A549 (cell line): ENCODE data around the gene AP2A2. TPM values are rescaled to one million over a fixed set of nuclear protein-coding genes. Genes with fewer than 3 reads are reported as not detected.

Experiments
- ATAC-seq, 2 experiments: fragments of 200-7000 bp in 1 of 2; fragments of >200 bp in 1 of 2; cut with Nextera tagmentation in 1 of 2; cut with Tn5 transposase in 1 of 2; 3 replicates each; pipeline versions ENCODE4 v1.8.0 to v1.9.1; 2018 to 2020; ENCODE audit warnings: mild to moderate bottlenecking in 1 of 2, moderate library complexity in 1 of 2
- CTCF ChIA-PET: fragments of 300-600 bp; sonication (Branson Sonifier 250); formaldehyde crosslinking; extraction: SDS; loops from one replicate; lab custom pipeline; 2021; ENCODE audit warnings: antibody characterized with exemption, inconsistent platforms; lab: Yijun Ruan, JAX
- POLR2A ChIA-PET: fragments of 350-600 bp; formaldehyde crosslinking; extraction: SDS; loops from one replicate; lab custom pipeline; 2021; ENCODE audit warnings: antibody characterized with exemption, inconsistent platforms; lab: Yijun Ruan, JAX
- DNase-seq, 2 experiments: peaks; one replicate each; pipeline versions ENCODE4 v3.0.0 to v3.0.0-alpha.2; 2011 to 2016; ENCODE audit warnings: low read depth in 1 of 2, low spot score in 1 of 2
- FAIRE-seq: peaks from 2 replicates; lab custom pipeline; 2011; peaks lifted over from hg19 to GRCh38; lab: Jason Lieb, UNC
- H3K27ac ChIP-seq, 2 experiments: fragments of >200 bp; sonication (Bioruptor Twin); formaldehyde crosslinking; 3 replicates each; pipeline ENCODE4 v1.5.1; 2016 to 2017
- H3K4me1 ChIP-seq: fragments of >200 bp; sonication (Bioruptor Twin); formaldehyde crosslinking; 3 replicates; pipeline ENCODE4 v1.6.1; 2016
- H3K4me2 ChIP-seq: fragments of >200 bp; sonication (Bioruptor Twin); formaldehyde crosslinking; 3 replicates; pipeline ENCODE4 v1.6.1; 2016
- H3K4me3 ChIP-seq: fragments of >200 bp; sonication (Bioruptor Twin); formaldehyde crosslinking; 3 replicates; pipeline ENCODE4 v1.5.1; 2016
- H3K9me3 ChIP-seq: fragments of >200 bp; sonication (Bioruptor Twin); formaldehyde crosslinking; 3 replicates; pipeline ENCODE4 v1.6.1; 2016
- BHLHE40 ChIP-seq: IDR thresholded peaks from 2 replicates; pipeline ENCODE4 v1.6.1; 2012; ENCODE audit warnings: low read depth, low read length, inconsistent platforms
- CBX8 ChIP-seq: fragments of 200-600 bp; sonication (generic); IDR thresholded peaks from 2 replicates; pipeline ENCODE4 v1.6.1; 2016
- CEBPB ChIP-seq, 2 experiments: fragments of >200 bp in 1 of 2; sonication (Bioruptor Twin) in 1 of 2; formaldehyde crosslinking in 1 of 2; IDR thresholded peaks; 2 replicates each; pipeline ENCODE4 v1.6.1; 2012 to 2016
- EHF ChIP-seq: fragments of 250-450 bp; sonication (Bioruptor Pico); IDR thresholded peaks from 2 replicates; pipeline ENCODE4 v1.5.0; 2020; ENCODE audit warnings: mild to moderate bottlenecking
- EP300 ChIP-seq, 2 experiments: fragments of >200 bp; sonication (Bioruptor Twin); formaldehyde crosslinking; IDR thresholded peaks; 2 replicates in 1 of 2; 3 replicates in 1 of 2; pipeline ENCODE4 v1.6.1; 2016 to 2017
- FOSL2 ChIP-seq, 2 experiments: fragments of 450-650 bp in 1 of 2; fragments of >200 bp in 1 of 2; sonication (Bioruptor Twin) in 1 of 2; formaldehyde crosslinking; IDR thresholded peaks; 2 replicates each; pipeline versions ENCODE4 v1.5.0 to v1.6.1; 2016 to 2020; ENCODE audit warnings: mild to moderate bottlenecking in 1 of 2, moderate library complexity in 1 of 2
- GATA3 ChIP-seq: IDR thresholded peaks from 2 replicates; pipeline ENCODE4 v1.6.1; 2012; ENCODE audit warnings: borderline replicate concordance
- KDM1A ChIP-seq: fragments of 200-600 bp; sonication (generic); IDR thresholded peaks from 2 replicates; pipeline ENCODE4 v1.6.1; 2016; ENCODE audit warnings: low read depth, mild to moderate bottlenecking
- MAZ ChIP-seq: fragments of 150-350 bp; IDR thresholded peaks from 2 replicates; pipeline ENCODE4 v1.6.1; 2014; ENCODE audit warnings: antibody characterized with exemption, low read depth, low read length, borderline replicate concordance
- NPAS2 ChIP-seq: fragments of 250-450 bp; sonication (Bioruptor Pico); IDR thresholded peaks from 2 replicates; pipeline ENCODE4 v1.8.0; 2022; ENCODE audit warnings: mild to moderate bottlenecking, moderate library complexity, borderline replicate concordance
- NR3C1 ChIP-seq: fragments of >200 bp; sonication (Bioruptor Twin); formaldehyde crosslinking; IDR thresholded peaks from 3 replicates; pipeline ENCODE4 v1.6.1; 2017
- POLR2AphosphoS2 ChIP-seq: conservative IDR thresholded peaks from 2 replicates; pipeline ENCODE4 v1.6.1; 2012; ENCODE audit warnings: low read length, improper control_type of control experiment, inconsistent platforms
- RARB ChIP-seq: fragments of 250-450 bp; sonication (Bioruptor Pico); IDR thresholded peaks from 2 replicates; pipeline ENCODE4 v1.8.0; 2021; ENCODE audit warnings: mild to moderate bottlenecking, moderate library complexity
- RCOR1 ChIP-seq: fragments of 150-350 bp; IDR thresholded peaks from 2 replicates; pipeline ENCODE4 v1.6.1; 2014; ENCODE audit warnings: antibody characterized with exemption, low read length, low read depth
- RFX5 ChIP-seq: fragments of 450-650 bp; IDR thresholded peaks from 2 replicates; pipeline ENCODE4 v1.7.1; 2014; ENCODE audit warnings: antibody characterized with exemption, mild to moderate bottlenecking, moderate library complexity
- SREBF2 ChIP-seq: fragments of 450-650 bp; IDR thresholded peaks from 2 replicates; pipeline ENCODE4 v1.6.1; 2014; ENCODE audit warnings: mild to moderate bottlenecking, moderate library complexity
- TFCP2L1 ChIP-seq: fragments of 250-450 bp; sonication (Bioruptor Pico); IDR thresholded peaks from 2 replicates; pipeline ENCODE4 v1.5.0; 2021; ENCODE audit warnings: mild to moderate bottlenecking
- ZC3H11A ChIP-seq: fragments of 450-650 bp; IDR thresholded peaks from 2 replicates; pipeline ENCODE4 v1.6.1; 2014; ENCODE audit warnings: antibody characterized with exemption, mild to moderate bottlenecking
- ZNF302 ChIP-seq: fragments of 250-450 bp; sonication (Bioruptor Pico); IDR thresholded peaks from 2 replicates; pipeline ENCODE4 v1.9.0; 2021; ENCODE audit warnings: inconsistent platforms, mild to moderate bottlenecking, moderate library complexity
- WGBS: methylation state at CpG from one replicate; pipeline ENCODE4 v1.1.6; 2017; ENCODE audit errors: missing lambda C conversion rate; 5-methylcytosine and 5-hydroxymethylcytosine counted together
- polyA plus RNA-seq, 4 experiments: library from polyadenylated mRNA; depleted of rRNA in 3 of 4; stranded (reverse); fragments of >200 nt; fragmentation: RNase III in 1 of 4; extraction: RNeasy Plus Mini Kit Qiagen cat#74134 plus additional on column Dnase treatment in 1 of 4; gene quantifications; 2 replicates in 3 of 4; 3 replicates in 1 of 4; pipeline ENCODE4 v1.2.3, GENCODE V29; 2011 to 2017
- TF ChIP-seq, protein P1 (sequence below): fragments of 250-450 bp; sonication (Bioruptor Pico); IDR thresholded peaks from 2 replicates; pipeline ENCODE4 v1.5.0; 2021; ENCODE audit warnings: mild to moderate bottlenecking, moderate library complexity, borderline replicate concordance
- TF ChIP-seq, protein P2 (sequence below): IDR thresholded peaks from 2 replicates; pipeline ENCODE4 v1.6.1; 2012
- TF ChIP-seq, protein P3 (sequence below): fragments of >200 bp; sonication (Bioruptor Twin); formaldehyde crosslinking; IDR thresholded peaks from 3 replicates; pipeline ENCODE4 v1.5.1; 2016
- TF ChIP-seq, protein P4 (sequence below): fragments of 250-450 bp; sonication (Bioruptor Pico); IDR thresholded peaks from 2 replicates; pipeline ENCODE4 v1.5.0; 2020; ENCODE audit warnings: low read depth, mild to moderate bottlenecking, moderate library complexity
- TF ChIP-seq, protein P5 (sequence below): fragments of >200 bp; sonication (Bioruptor Twin); formaldehyde crosslinking; IDR thresholded peaks from 3 replicates; pipeline ENCODE4 v1.6.1; 2016

Gene AP2A2
- polyA plus RNA-seq, 2 of the 4 experiments (the other 2 are of a cell fraction): 39.4 to 60.4 TPM

DNA sequence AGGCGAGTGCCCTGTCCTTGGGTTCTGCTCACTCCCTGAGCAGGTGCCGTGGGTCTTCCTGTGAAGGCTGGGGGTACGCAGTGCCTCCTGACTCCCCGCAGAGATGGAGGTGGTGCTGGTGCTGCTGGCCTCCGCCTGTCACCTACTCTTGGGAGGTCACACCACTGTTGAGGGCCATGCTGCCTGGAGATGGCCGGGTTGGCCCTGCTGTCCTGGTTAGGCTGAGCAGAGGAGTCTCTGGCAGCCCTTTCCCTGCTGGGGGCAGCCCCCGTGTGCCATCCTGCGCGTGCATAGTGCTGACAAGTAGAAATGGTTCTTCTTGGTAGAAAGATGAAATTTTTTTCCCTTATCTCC, 61.3 kb downstream of the AP2A2 start:
- CTCF ChIA-PET: no interaction called here
- POLR2A ChIA-PET: no interaction called here
- H3K4me3 ChIP-seq: no peak overlapping the region
- H3K4me2 ChIP-seq: no peak overlapping the region
- no peak for DNase-seq
- ATAC-seq: no peak
- H3K27ac ChIP-seq: no peak overlapping the region
- H3K4me1 ChIP-seq: no peaks in the 10 kb centered on the region
- H3K9me3 ChIP-seq: no peaks in the 10 kb centered on the region
- no peak for TF ChIP-seq RARB (CRISPR knock-in tag)
- TF ChIP-seq NR3C1: no peak
- TF ChIP-seq POLR2AphosphoS2: no peak
- TF ChIP-seq, protein P1, sequence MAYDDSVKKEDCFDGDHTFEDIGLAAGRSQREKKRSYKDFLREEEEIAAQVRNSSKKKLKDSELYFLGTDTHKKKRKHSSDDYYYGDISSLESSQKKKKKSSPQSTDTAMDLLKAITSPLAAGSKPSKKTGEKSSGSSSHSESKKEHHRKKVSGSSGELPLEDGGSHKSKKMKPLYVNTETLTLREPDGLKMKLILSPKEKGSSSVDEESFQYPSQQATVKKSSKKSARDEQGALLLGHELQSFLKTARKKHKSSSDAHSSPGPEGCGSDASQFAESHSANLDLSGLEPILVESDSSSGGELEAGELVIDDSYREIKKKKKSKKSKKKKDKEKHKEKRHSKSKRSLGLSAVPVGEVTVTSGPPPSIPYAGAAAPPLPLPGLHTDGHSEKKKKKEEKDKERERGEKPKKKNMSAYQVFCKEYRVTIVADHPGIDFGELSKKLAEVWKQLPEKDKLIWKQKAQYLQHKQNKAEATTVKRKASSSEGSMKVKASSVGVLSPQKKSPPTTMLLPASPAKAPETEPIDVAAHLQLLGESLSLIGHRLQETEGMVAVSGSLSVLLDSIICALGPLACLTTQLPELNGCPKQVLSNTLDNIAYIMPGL (CRISPR knock-in tag): no peak
- no peak for TF ChIP-seq KDM1A
- TF ChIP-seq, protein P2, sequence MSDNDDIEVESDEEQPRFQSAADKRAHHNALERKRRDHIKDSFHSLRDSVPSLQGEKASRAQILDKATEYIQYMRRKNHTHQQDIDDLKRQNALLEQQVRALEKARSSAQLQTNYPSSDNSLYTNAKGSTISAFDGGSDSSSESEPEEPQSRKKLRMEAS: no peak
- TF ChIP-seq GATA3: no peak
- no peak for TF ChIP-seq BHLHE40
- no peak for TF ChIP-seq CEBPB (IDR thresholded peaks at IDR 0.05)
- TF ChIP-seq RCOR1: no peak
- TF ChIP-seq, protein P3, sequence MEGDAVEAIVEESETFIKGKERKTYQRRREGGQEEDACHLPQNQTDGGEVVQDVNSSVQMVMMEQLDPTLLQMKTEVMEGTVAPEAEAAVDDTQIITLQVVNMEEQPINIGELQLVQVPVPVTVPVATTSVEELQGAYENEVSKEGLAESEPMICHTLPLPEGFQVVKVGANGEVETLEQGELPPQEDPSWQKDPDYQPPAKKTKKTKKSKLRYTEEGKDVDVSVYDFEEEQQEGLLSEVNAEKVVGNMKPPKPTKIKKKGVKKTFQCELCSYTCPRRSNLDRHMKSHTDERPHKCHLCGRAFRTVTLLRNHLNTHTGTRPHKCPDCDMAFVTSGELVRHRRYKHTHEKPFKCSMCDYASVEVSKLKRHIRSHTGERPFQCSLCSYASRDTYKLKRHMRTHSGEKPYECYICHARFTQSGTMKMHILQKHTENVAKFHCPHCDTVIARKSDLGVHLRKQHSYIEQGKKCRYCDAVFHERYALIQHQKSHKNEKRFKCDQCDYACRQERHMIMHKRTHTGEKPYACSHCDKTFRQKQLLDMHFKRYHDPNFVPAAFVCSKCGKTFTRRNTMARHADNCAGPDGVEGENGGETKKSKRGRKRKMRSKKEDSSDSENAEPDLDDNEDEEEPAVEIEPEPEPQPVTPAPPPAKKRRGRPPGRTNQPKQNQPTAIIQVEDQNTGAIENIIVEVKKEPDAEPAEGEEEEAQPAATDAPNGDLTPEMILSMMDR: no peak
- no peak for TF ChIP-seq CBX8
- no peak for TF ChIP-seq ZC3H11A
- no peak for TF ChIP-seq MAZ
- TF ChIP-seq SREBF2: no peak
- TF ChIP-seq, protein P4, sequence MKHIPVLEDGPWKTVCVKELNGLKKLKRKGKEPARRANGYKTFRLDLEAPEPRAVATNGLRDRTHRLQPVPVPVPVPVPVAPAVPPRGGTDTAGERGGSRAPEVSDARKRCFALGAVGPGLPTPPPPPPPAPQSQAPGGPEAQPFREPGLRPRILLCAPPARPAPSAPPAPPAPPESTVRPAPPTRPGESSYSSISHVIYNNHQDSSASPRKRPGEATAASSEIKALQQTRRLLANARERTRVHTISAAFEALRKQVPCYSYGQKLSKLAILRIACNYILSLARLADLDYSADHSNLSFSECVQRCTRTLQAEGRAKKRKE (CRISPR knock-in tag): no peak
- no peak for TF ChIP-seq TFCP2L1
- 94% methylated on average over 8 of the region's 9 CpGs for WGBS
- no peak for FAIRE-seq

DNA sequence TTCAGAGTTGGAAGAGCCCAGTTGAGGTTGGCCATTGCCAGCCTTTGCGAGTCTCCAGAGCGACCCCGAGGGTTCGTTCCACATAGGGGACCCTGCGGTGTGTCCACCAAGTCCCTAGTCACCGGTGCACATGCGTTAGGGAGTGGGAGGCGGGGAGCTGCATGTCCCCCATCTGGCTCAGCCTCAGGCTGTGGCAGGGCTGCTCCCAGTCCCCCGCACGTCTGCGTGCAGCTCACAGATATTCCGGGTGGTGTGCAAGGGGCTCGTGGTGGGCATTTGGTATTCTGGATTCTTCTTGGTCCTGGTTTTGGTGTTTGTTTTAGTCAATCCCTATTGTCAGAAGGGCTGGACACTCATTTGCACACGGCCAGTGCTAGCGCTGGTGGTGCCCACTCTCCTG, 62.0 kb downstream of the AP2A2 start:
- CTCF ChIA-PET: interaction anchor here (1.4 kb wide), 1 partner anchor 43 kb away, joined by 3 read pairs; no protein-coding TSS in a partner anchor
- no peak for FAIRE-seq
- Histone ChIP-seq H3K27ac (no peak overlapping the region), H3K4me3 (no peak overlapping the region)
- POLR2A ChIA-PET: no interaction called here
- TF ChIP-seq RFX5 (no peak), KDM1A (no peak), EP300 (IDR thresholded peaks at IDR 0.05) (no peak), NR3C1 (no peak), ZNF302 (CRISPR knock-in tag) (no peak), SREBF2 (no peak), FOSL2 (IDR thresholded peaks at IDR 0.05) (no peak), FOSL2 (CRISPR knock-in tag; IDR thresholded peaks at IDR 0.05) (no peak), EHF (CRISPR knock-in tag) (no peak), NPAS2 (CRISPR knock-in tag) (no peak)
- TF ChIP-seq, protein P5, sequence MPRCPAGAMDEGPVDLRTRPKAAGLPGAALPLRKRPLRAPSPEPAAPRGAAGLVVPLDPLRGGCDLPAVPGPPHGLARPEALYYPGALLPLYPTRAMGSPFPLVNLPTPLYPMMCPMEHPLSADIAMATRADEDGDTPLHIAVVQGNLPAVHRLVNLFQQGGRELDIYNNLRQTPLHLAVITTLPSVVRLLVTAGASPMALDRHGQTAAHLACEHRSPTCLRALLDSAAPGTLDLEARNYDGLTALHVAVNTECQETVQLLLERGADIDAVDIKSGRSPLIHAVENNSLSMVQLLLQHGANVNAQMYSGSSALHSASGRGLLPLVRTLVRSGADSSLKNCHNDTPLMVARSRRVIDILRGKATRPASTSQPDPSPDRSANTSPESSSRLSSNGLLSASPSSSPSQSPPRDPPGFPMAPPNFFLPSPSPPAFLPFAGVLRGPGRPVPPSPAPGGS: no peak
- TF ChIP-seq, all 56 proteins: peak for 0
- Histone ChIP-seq H3K4me1 (no peaks in the 10 kb centered on the region), H3K4me2 (no peak overlapping the region), H3K9me3 (no peaks in the 10 kb centered on the region)
- DNase-seq: no peak
- 93% methylated on average over 15 of the region's 15 CpGs for WGBS
- ATAC-seq: no peak
